BLaER1 treated with 17β-estradiol and CSF1 and Interleukin-3, amounts not matched to agents 10 nM and 100 nM (cell line): ENCODE data around the gene ATXN7.

ENCODE experiments used
- H3K27ac ChIP-seq, 11 experiments: shearing (Covaris generic); formaldehyde crosslinking; 2 replicates each; pipeline ENCODE4 v1.8.1; 2022
- H3K27me3 ChIP-seq, 11 experiments: shearing (Covaris generic); formaldehyde crosslinking; 2 replicates each; pipeline ENCODE4 v1.8.1; 2022
- H3K36me3 ChIP-seq, 11 experiments: shearing (Covaris generic); formaldehyde crosslinking; 2 replicates each; pipeline ENCODE4 v1.8.1; 2022
- H3K4me1 ChIP-seq, 10 experiments: shearing (Covaris generic); formaldehyde crosslinking; 2 replicates each; pipeline ENCODE4 v1.8.1; 2022
- H3K4me2 ChIP-seq, 11 experiments: shearing (Covaris generic); formaldehyde crosslinking; 2 replicates each; pipeline ENCODE4 v1.8.1; 2022
- H3K4me3 ChIP-seq, 10 experiments: shearing (Covaris generic); formaldehyde crosslinking; 2 replicates each; pipeline ENCODE4 v1.8.1; 2022
- H3K9ac ChIP-seq, 11 experiments: shearing (Covaris generic); formaldehyde crosslinking; 2 replicates each; pipeline ENCODE4 v1.8.1; 2022
- H3K9me3 ChIP-seq, 11 experiments: shearing (Covaris generic); formaldehyde crosslinking; replicated peaks in 1 of 11; 2 replicates each; pipeline ENCODE4 v1.8.1; 2022
- H4K20me1 ChIP-seq, 11 experiments: shearing (Covaris generic); formaldehyde crosslinking; 2 replicates each; pipeline ENCODE4 v1.8.1; 2022
- Cebpa-rat ChIP-seq, 11 experiments: shearing (Covaris generic); IDR thresholded peaks; 2 replicates each; pipeline ENCODE4 v1.8.1; 2022

ATXN7 gene

GRCh38 chr3:63863150-63864007 lies at the start of gene ATXN7, which contains the start of gene THOC7:
Gene ATXN7, plus strand, starts transcription at chr3:63863867. Its CDS starts 48,732 bp downstream, at chr3:63912599.
Gene THOC7, minus strand, starts transcription at chr3:63863805. Its CDS starts 15 bp downstream, at chr3:63863790.
- peaks cover 27 to 55% (median 30%) of the 10 kb centered on the region in 10 experiments for H3K4me1 ChIP-seq
- peak within 1 kb of the TSS; percentile 97 to 100 (median 99) for H3K9ac ChIP-seq

GRCh38 chr3:63814237-63814636 lies 49.4 kb upstream of the ATXN7 start:
- Histone ChIP-seq H3K4me3 (no peak overlapping the region), H3K4me1 (peaks cover 0 to 9% (median 3%) of the 10 kb centered on the region in 10 experiments; a peak in 10 of 20 replicates), H3K9ac (no peak overlapping the region), H3K36me3 (no peaks in the 10 kb centered on the region), H3K9me3 (no peaks in the 10 kb centered on the region), H3K4me2 (no peak overlapping the region), H3K27me3 (no peaks in the 10 kb centered on the region), H4K20me1 (no peaks in the 10 kb centered on the region), H3K27ac (no peak overlapping the region)
- TF ChIP-seq Cebpa-rat (IDR thresholded peaks at IDR 0.05): 0 out of 22 replicates have a peak, but pooled peaks of 1 of the 11 experiments have one; percentile 15

More at GRCh38 chr3:63863150-63864007, at the start of gene ATXN7, which contains the start of gene THOC7:
- Histone ChIP-seq H3K36me3 (peaks cover 4 to 30% (median 18%) of the 10 kb centered on the region in 11 experiments; a peak in 21 of 22 replicates), H3K4me3 (peak within 1 kb of the TSS; percentile 81 to 95 (median 90)), H4K20me1 (peaks cover 12 to 66% (median 35%) of the 10 kb centered on the region in 11 experiments; a peak in 17 of 22 replicates), H3K27ac (peak within 1 kb of the TSS; percentile 96 to 100 (median 99)), H3K9me3 (no peaks in the 10 kb centered on the region), H3K27me3 (no peaks in the 10 kb centered on the region), H3K4me2 (peak within 1 kb of the TSS; percentile 82 to 98 (median 93))
- TF ChIP-seq Cebpa-rat (IDR thresholded peaks at IDR 0.05): no peak

- no peak overlapping the region for H3K27ac ChIP-seq
- H3K27me3 ChIP-seq: no peaks in the 10 kb centered on the region
- no peaks in the 10 kb centered on the region for H3K36me3 ChIP-seq
- H3K4me1 ChIP-seq: no peaks in the 10 kb centered on the region
- H3K4me3 ChIP-seq: no peak overlapping the region
- no peak for TF ChIP-seq Cebpa-rat (IDR thresholded peaks at IDR 0.05)
- no peak overlapping the region for H3K4me2 ChIP-seq
- H3K9me3 ChIP-seq: no peaks in the 10 kb centered on the region
- H4K20me1 ChIP-seq: no peaks in the 10 kb centered on the region
- no peak overlapping the region for H3K9ac ChIP-seq
These were observed 46.4 kb upstream of the ATXN7 start for GRCh38 chr3:63817225-63817624.

GRCh38 chr3:63818282-63819150 lies 45.2 kb upstream of the ATXN7 start:
- no peaks in the 10 kb centered on the region for H3K27me3 ChIP-seq
- H3K27ac ChIP-seq: no peak overlapping the region
- no peak overlapping the region for H3K9ac ChIP-seq
- no peak overlapping the region for H3K4me2 ChIP-seq
- no peaks in the 10 kb centered on the region for H3K4me1 ChIP-seq
- no peak for TF ChIP-seq Cebpa-rat (IDR thresholded peaks at IDR 0.05)
- no peaks in the 10 kb centered on the region for H3K9me3 ChIP-seq
- H3K36me3 ChIP-seq: peaks cover 0 to 5% (median 0%) of the 10 kb centered on the region in 11 experiments; a peak in 1 of 22 replicates
- H4K20me1 ChIP-seq: no peaks in the 10 kb centered on the region
- no peak overlapping the region for H3K4me3 ChIP-seq

- no peaks in the 10 kb centered on the region for H3K27me3 ChIP-seq
- H3K4me2 ChIP-seq: no peak within 1 kb of the TSS
- H4K20me1 ChIP-seq: no peaks in the 10 kb centered on the region
- H3K4me3 ChIP-seq: no peak within 1 kb of the TSS
- H3K9me3 ChIP-seq: no peaks in the 10 kb centered on the region
- H3K36me3 ChIP-seq: peaks cover 0 to 7% (median 0%) of the 10 kb centered on the region in 11 experiments; a peak in 1 of 22 replicates
- H3K4me1 ChIP-seq: no peaks in the 10 kb centered on the region
- no peak for TF ChIP-seq Cebpa-rat (IDR thresholded peaks at IDR 0.05)
- no peak within 1 kb of the TSS for H3K27ac ChIP-seq
- no peak within 1 kb of the TSS for H3K9ac ChIP-seq
These were observed 44.6 kb upstream of the ATXN7 start, which contains the start of gene C3orf49 for GRCh38 chr3:63819151-63819398. Gene C3orf49, plus strand, starts transcription at chr3:63819299. Its CDS starts 173 bp downstream, at chr3:63819472.

- Histone ChIP-seq H4K20me1 (no peaks in the 10 kb centered on the region), H3K27ac (no peak overlapping the region), H3K4me1 (no peaks in the 10 kb centered on the region), H3K9me3 (no peaks in the 10 kb centered on the region), H3K4me2 (no peak overlapping the region), H3K4me3 (no peak overlapping the region), H3K27me3 (no peaks in the 10 kb centered on the region), H3K36me3 (peaks cover 15 to 49% (median 24%) of the 10 kb centered on the region in 11 experiments; a peak in 20 of 22 replicates), H3K9ac (no peak overlapping the region)
- no peak for TF ChIP-seq Cebpa-rat (IDR thresholded peaks at IDR 0.05)
These were observed 39.4 kb upstream of the ATXN7 start for GRCh38 chr3:63824309-63824708.

GRCh38 chr3:63830526-63830925 lies 33.1 kb upstream of the ATXN7 start:
- Histone ChIP-seq H3K9ac (no peak overlapping the region), H3K27me3 (no peaks in the 10 kb centered on the region), H4K20me1 (no peaks in the 10 kb centered on the region; a peak in 2 of 22 replicates), H3K36me3 (peaks cover 63 to 98% (median 84%) of the 10 kb centered on the region in 11 experiments), H3K4me2 (no peak overlapping the region), H3K9me3 (no peaks in the 10 kb centered on the region), H3K27ac (no peak overlapping the region), H3K4me1 (no peaks in the 10 kb centered on the region), H3K4me3 (no peak overlapping the region)
- no peak for TF ChIP-seq Cebpa-rat (IDR thresholded peaks at IDR 0.05)

GRCh38 chr3:63832395-63832794 lies 31.3 kb upstream of the ATXN7 start:
- H3K4me1 ChIP-seq: no peaks in the 10 kb centered on the region
- H3K36me3 ChIP-seq: peaks cover 72 to 96% (median 89%) of the 10 kb centered on the region in 11 experiments
- no peaks in the 10 kb centered on the region; a peak in 2 of 22 replicates for H4K20me1 ChIP-seq
- no peak overlapping the region for H3K4me3 ChIP-seq
- H3K27ac ChIP-seq: no peak overlapping the region
- no peak overlapping the region for H3K9ac ChIP-seq
- TF ChIP-seq Cebpa-rat (IDR thresholded peaks at IDR 0.05): no peak
- H3K9me3 ChIP-seq: no peaks in the 10 kb centered on the region
- H3K27me3 ChIP-seq: no peaks in the 10 kb centered on the region
- no peak overlapping the region for H3K4me2 ChIP-seq

- Histone ChIP-seq H3K9ac (no peak overlapping the region), H4K20me1 (peaks cover 0 to 43% (median 16%) of the 10 kb centered on the region in 11 experiments; a peak in 11 of 22 replicates), H3K4me3 (no peak overlapping the region), H3K27ac (no peak overlapping the region), H3K27me3 (no peaks in the 10 kb centered on the region), H3K36me3 (peaks cover 28 to 65% (median 40%) of the 10 kb centered on the region in 11 experiments; a peak in 21 of 22 replicates), H3K4me1 (no peaks in the 10 kb centered on the region), H3K4me2 (no peak overlapping the region), H3K9me3 (peaks cover 9 to 33% (median 18%) of the 10 kb centered on the region in 11 experiments; a peak in 21 of 22 replicates)
- TF ChIP-seq Cebpa-rat (IDR thresholded peaks at IDR 0.05): no peak
These were observed 22.0 kb upstream of the ATXN7 start for GRCh38 chr3:63841704-63842103.
